NCI-H510A treated with DMSO at 0.1 percent for 48 hours (cell line): Measurements from ENCODE around the gene FMNL1.
"Not testable (repeated sequence)": the region's sequence is repeated elsewhere in the genome, so short reads cannot be mapped to it uniquely, and the experiment has no call there.

ENCODE experiments used
- DNase-seq: peaks from one replicate; lab custom pipeline; 2025; lab: John Stamatoyannopoulos, UW

FMNL1 gene

GRCh38 chr17:45236282-45236606 is 14.6 kb downstream of the FMNL1 start:
- DNase-seq, result no peak

- DNase-seq, result no peak
These were observed 16.0 kb downstream of the FMNL1 start for GRCh38 chr17:45237686-45238085.

- DNase-seq, result no peak
These were observed 16.6 kb downstream of the FMNL1 start for GRCh38 chr17:45238155-45238774.

DNA sequence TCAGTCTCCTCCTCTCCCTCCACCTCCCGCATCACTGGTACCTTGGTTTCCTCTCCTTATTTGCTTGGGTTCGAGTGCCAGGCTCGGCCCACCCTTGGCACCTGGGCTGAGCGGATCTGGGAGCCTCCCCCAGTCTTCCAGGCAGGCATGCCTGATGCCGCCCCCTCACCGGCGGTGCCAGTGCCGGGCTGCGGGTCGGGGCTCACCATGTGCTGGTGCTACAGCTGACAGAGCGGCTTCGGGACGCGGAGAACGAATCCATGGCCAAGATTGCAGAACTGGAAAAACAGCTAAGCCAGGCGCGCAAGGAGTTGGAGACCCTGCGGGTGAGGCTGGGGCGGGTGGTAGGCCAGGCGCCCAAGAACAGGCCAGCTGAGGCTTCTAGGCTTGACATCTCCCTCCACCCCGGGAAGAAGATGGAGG is 19.2 kb downstream of the FMNL1 start:
- peak; percentile 15 for DNase-seq

DNA sequence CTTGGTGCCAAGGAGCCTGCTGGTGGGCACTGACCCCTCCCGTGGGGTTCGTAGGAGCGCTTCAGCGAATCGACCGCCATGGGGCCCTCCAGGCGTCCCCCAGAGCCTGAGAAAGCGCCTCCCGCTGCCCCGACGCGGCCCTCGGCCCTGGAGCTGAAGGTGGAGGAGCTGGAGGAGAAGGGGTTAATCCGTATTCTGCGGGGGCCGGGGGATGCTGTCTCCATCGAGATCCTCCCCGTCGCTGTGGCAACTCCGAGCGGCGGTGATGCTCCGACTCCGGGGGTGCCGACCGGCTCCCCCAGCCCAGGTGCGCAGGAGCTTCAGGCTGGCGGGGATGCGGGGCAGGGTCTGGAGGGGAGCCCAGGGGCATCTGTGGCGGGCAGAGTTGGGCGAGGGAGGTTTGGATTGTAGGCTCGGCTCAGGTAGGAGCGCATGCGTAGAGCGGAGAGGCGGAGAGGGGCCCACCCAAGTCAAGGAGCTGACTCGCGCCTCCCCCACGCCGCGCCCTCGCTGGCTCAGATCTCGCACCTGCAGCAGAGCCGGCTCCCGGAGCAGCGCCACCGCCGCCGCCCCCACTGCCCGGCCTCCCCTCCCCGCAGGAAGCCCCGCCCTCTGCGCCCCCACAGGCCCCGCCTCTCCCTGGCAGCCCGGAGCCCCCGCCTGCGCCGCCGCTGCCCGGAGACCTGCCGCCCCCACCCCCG is 19.8 kb downstream of the FMNL1 start:
- peak; percentile 30 for DNase-seq

DNA sequence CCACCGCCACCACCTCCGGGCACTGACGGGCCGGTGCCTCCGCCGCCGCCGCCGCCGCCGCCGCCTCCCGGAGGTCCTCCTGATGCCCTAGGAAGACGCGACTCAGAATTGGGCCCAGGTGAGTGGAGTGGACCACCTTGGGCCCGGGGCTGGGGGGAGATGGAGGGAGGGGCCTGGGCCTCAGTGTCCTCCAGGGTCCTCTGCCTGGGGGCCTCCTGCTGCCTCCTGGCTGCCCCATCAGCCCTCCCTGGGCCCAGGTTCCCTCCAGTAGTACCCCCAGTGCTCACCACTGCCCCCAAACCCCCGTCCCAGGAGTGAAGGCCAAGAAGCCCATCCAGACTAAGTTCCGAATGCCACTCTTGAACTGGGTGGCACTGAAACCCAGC is 20.3 kb downstream of the FMNL1 start:
- no peak for DNase-seq

- DNase-seq, result peak; percentile 62
These were observed 22.1 kb downstream of the FMNL1 start for GRCh38 chr17:45243750-45244149.

- DNase-seq, result no peak
These were observed 23.3 kb downstream of the FMNL1 start for GRCh38 chr17:45244725-45245656.

- no peak for DNase-seq
These were observed 24.7 kb downstream of the FMNL1 start for GRCh38 chr17:45246338-45246737.

GRCh38 chr17:45246861-45247428 is 25.3 kb downstream of the FMNL1 start:
- DNase-seq, result peak; percentile 51

DNA sequence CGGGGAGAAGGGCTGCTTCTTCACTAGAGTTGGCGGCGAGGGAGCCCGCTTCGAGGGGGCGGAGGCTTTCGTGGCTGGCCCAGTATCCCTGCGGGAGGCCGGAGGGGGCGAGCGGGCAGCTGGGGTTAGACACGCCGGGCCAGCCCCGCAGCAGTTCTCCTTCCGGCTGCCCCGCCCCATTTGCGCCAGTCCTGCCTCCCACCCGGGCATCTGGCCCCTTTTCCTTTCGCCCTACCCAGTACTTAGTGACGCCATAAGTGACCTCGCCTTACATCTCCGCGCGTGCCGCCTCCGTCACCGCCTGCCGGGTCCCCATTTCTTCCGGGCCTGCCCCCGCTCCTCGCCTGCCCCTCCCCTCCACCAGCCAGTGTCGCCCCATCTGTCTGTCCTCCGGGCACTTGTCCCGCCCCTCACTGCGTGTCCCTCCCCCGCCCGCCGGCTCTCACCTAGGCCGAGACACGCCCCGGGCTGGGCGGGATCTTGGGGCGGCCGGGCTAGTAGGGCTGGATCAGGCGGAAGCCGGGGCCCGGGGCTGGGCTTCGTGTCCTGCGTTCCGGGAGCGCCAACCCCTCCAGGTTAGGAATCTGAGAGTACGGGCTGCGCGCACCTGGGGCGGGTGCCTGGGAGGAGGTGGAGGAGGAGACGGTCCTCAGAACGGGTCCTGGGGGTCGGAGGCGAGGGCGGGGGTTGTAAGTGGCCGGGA is 25.9 kb downstream of the FMNL1 start:
- peak; percentile 95 for DNase-seq

- peak; percentile 58 for DNase-seq
These were observed 26.7 kb downstream of the FMNL1 start for GRCh38 chr17:45248132-45248957.

DNA sequence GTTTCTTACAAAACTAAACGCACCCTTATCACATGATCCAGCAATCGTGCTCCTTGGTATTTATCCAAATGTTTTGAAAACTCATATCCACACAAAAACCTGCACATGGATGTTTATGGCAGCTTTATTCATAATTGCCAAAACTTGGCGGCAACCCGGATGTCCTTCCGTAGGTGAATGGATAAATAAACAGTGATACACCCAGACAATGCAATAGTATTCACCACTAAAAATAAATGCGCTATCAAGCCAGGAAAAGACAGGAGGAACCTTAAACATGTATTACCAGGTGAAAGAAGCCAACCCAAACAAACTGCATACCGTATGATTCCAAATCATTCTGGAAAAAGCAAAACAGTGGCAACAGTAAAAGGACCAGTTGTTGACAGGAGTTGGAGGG is 30.2 kb downstream of the FMNL1 start:
- no peak for DNase-seq

GRCh38 chr17:45253237-45253636 is 31.6 kb downstream of the FMNL1 start:
- DNase-seq, result not testable (repeated sequence)

- no peak for DNase-seq
These were observed 32.2 kb downstream of the FMNL1 start for GRCh38 chr17:45253879-45254278.

DNA sequence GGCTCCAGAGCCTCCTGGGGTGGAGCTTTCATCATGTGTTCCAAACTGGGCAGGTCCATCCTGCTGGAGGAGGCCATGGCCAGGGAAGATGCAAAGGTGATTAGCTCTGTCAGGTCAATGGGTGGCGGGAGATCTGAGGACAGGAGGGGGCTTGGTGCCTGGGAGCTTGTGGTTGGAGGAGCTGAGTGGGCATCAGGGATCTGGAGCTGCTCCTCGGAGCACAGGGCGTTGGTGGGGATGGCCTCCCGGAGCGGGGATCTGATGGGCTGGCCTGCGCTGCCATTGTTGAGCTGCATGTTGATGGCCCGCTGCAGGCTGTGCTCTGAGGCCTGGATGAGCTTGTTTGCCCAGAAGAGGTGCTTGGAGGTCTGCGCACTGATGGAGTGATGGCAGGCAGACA is 33.7 kb downstream of the FMNL1 start:
- DNase-seq, result no peak

- DNase-seq, result no peak
These were observed 34.7 kb downstream of the FMNL1 start for GRCh38 chr17:45256114-45256966.

GRCh38 chr17:45257115-45257514 is 35.4 kb downstream of the FMNL1 start:
- no peak for DNase-seq

DNA sequence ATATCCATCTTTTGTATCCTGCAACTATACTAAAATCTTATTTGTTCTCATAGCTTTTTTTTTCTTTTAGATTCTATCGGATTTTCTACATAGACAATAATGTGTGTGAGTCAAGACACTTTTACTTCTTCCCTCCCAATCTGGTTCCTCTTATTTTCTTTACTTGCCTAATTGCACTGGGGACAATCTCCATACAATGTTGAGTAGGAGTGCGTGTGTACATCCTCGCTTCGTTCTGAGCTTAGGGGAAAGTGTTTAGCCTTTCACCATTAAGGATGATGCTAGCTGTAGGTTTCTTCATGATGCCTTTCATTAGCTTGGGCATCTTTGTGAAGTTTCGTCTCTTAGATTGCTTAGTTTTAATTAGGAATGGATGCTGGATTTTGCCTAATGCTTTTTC is 37.3 kb downstream of the FMNL1 start:
- no peak for DNase-seq

DNA sequence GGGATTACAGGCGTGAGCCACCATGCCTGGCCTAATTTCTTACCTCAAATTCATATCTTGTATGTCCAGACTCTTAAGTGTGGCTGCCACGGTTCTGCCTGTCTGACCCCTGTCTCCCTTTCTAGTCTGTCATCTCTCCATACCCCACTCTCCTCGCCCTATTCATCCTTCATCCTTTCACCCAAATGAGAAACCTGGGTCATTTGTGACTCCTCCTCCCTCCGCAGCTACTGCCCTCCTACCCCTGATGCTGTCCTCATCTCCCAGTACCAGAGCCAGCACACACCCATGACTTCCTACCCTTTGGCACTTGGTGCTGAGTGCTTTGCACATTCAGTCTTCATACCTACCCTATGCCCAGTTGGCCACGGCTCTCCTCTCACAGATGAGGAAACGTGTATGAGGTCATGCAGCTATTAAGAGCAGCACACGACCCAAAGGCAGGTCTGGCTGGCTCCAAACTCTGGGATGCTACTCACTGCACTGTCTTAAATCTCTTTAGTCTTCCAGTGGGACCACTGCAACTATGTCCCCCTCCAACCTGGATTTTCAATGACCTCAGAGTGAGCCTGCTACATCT is 38.6 kb downstream of the FMNL1 start:
- no peak for DNase-seq
